Naive thymus-derived CD8-positive, alpha-beta T cell (primary cell): ENCODE results near the gene KIAA1191. TPM values are rescaled to one million over a fixed set of nuclear protein-coding genes. Genes with fewer than 3 reads are reported as not detected.
"Not testable (repeated sequence)": the region's sequence is repeated elsewhere in the genome, so short reads cannot be mapped to it uniquely, and the experiment has no call there.

Experiments
- ATAC-seq, 2 donors: fragments of 150-1000 bp; cut with Tn5 transposase in 1 of 2; sonication (Bioruptor Pico), chemical (Tn5 transposase) in 1 of 2; 1 replicate in 1 of 2; 2 replicates in 1 of 2; pipeline ENCODE4 v1.10.0; 2021; ENCODE audit warnings: mild to moderate bottlenecking in 2 of 2, moderate library complexity in 2 of 2
- POLR2A ChIA-PET: fragments of 350-600 bp; sonication (Branson Sonifier 250); formaldehyde crosslinking; loops from one replicate; lab custom pipeline; 2021; ENCODE audit warnings: antibody characterized with exemption; lab: Charles Lee
- DNase-seq, 10 donors: peaks; one replicate each; pipeline versions ENCODE4 v3.0.0 to v3.0.0-alpha.2; 2020 to 2022
- H3K27ac Mint-ChIP-seq, 10 donors: one replicate each; pipeline ENCODE4 v1.8.0; 2020 to 2022; ENCODE audit warnings: mild to moderate bottlenecking in 10 of 10, mixed read lengths in 10 of 10, moderate library complexity in 4 of 10, inconsistent platforms in 1 of 10
- H3K27me3 Mint-ChIP-seq, 5 donors: one replicate each; pipeline ENCODE4 v1.8.0; 2021 to 2022; ENCODE audit warnings: mixed read lengths in 5 of 5
- H3K36me3 Mint-ChIP-seq, 3 donors: one replicate each; pipeline ENCODE4 v1.8.0; 2020 to 2022; ENCODE audit warnings: mixed read lengths in 3 of 3, mild to moderate bottlenecking in 2 of 3, inconsistent platforms in 1 of 3
- H3K4me1 Mint-ChIP-seq, 4 donors: one replicate each; pipeline ENCODE4 v1.8.0; 2021 to 2022; ENCODE audit warnings: mixed read lengths in 4 of 4
- H3K4me3 Mint-ChIP-seq, 10 donors: one replicate each; pipeline ENCODE4 v1.8.0; 2020 to 2022; ENCODE audit warnings: mild to moderate bottlenecking in 10 of 10, mixed read lengths in 10 of 10, moderate library complexity in 6 of 10, inconsistent platforms in 1 of 10
- H3K9me3 Mint-ChIP-seq, 9 donors: one replicate each; pipeline ENCODE4 v1.8.0; 2020 to 2022; ENCODE audit warnings: mixed read lengths in 9 of 9, mild to moderate bottlenecking in 3 of 9, inconsistent platforms in 1 of 9, moderate library complexity in 1 of 9
- microRNA-seq: library from miRNA; unstranded; fragments of <30 nt; microRNA quantifications from one replicate; pipeline ENCODE4 v1.2.0, GENCODE V29; 2022; ENCODE audit warnings: borderline microRNAs expressed
- polyA plus RNA-seq, 3 donors: library from polyadenylated mRNA; unstranded; fragments of 300-500 nt; fragmentation: Illumina TruSeq; gene quantifications; one replicate each; pipeline ENCODE4 v1.2.3, GENCODE V29; 2021
- total RNA-seq, 8 experiments: library from RNA in 2 of 8; stranded (reverse) in 2 of 8; gene quantifications; one replicate each; pipeline ENCODE4 v1.2.3 and lab custom pipeline; 2021 to 2026

KIAA1191 gene
- total and polyA plus RNA-seq, 5 experiments from 2014 or later = 42.3 to 78.8 (median 50.7) TPM

GRCh38 chr5:176320577-176320976 lies 41.0 kb downstream of the KIAA1191 start:
- no peak for DNase-seq
- no peak overlapping the region for H3K27ac Mint-ChIP-seq
- ATAC-seq = no peak
- no peaks in the 10 kb centered on the region for H3K27me3 Mint-ChIP-seq
- POLR2A ChIA-PET = no interaction called here
- H3K4me1 Mint-ChIP-seq = no peaks in the 10 kb centered on the region
- peaks cover 0 to 54% (median 20%) of the 10 kb centered on the region in 3 donors for H3K36me3 Mint-ChIP-seq
- H3K4me3 Mint-ChIP-seq = no peak overlapping the region
- H3K9me3 Mint-ChIP-seq = no peaks in the 10 kb centered on the region

- POLR2A ChIA-PET = no interaction called here
These were observed 41.6 kb downstream of the KIAA1191 start for GRCh38 chr5:176319827-176320554.

GRCh38 chr5:176317534-176318374 lies 43.8 kb downstream of the KIAA1191 start:
- Mint-ChIP-seq H3K4me1 (no peaks in the 10 kb centered on the region), H3K4me3 (no peak overlapping the region), H3K27me3 (no peaks in the 10 kb centered on the region), H3K27ac (peak overlapping the region in 2 of 10 donors; percentile 8 to 32), H3K36me3 (peaks cover 4 to 62% (median 17%) of the 10 kb centered on the region in 3 donors), H3K9me3 (no peaks in the 10 kb centered on the region)
- ATAC-seq (no peak), DNase-seq (no peak)
- POLR2A ChIA-PET = no interaction called here

More at GRCh38 chr5:176319827-176320554, 41.6 kb downstream of the KIAA1191 start:
- ATAC-seq (no peak), DNase-seq (no peak)
- H3K4me1 Mint-ChIP-seq = no peaks in the 10 kb centered on the region
- peak overlapping the region in 3 of 10 donors; percentile 13 to 43 (median 39) for H3K27ac Mint-ChIP-seq
- no peaks in the 10 kb centered on the region for H3K27me3 Mint-ChIP-seq
- peaks cover 4 to 58% (median 22%) of the 10 kb centered on the region in 3 donors for H3K36me3 Mint-ChIP-seq
- no peaks in the 10 kb centered on the region for H3K9me3 Mint-ChIP-seq
- H3K4me3 Mint-ChIP-seq = no peak overlapping the region

GRCh38 chr5:176305356-176305755 lies 56.2 kb downstream of the KIAA1191 start:
- H3K4me1 Mint-ChIP-seq, DNase-seq, POLR2A ChIA-PET, H3K9me3 Mint-ChIP-seq, H3K4me3 Mint-ChIP-seq, H3K27me3 Mint-ChIP-seq, ATAC-seq, H3K27ac Mint-ChIP-seq: not testable (repeated sequence)
- H3K36me3 Mint-ChIP-seq = peaks cover 22 to 44% (median 31%) of the 10 kb centered on the region in 3 donors

Small RNA genes lying within 50 kb of the gene (microRNA-seq; reads per million reads assigned to microRNA genes)
- 11.3 reads per million, percentile 29 among the genes with 10 or more reads in this experiment for gene MIR1271

Other genes with a start within 250 kb of the KIAA1191 start
- 10 to 100 TPM; 20.8 to 23.0 TPM for gene SIMC1, start 123.3 kb downstream of the KIAA1191 start, total RNA-seq
- 10 to 100 TPM in 1 of 3 donors, 1 to 10 TPM in 2; 2.4 to 11.1 (median 6.1) TPM for gene SIMC1, start 123.3 kb downstream of the KIAA1191 start, polyA plus RNA-seq
- 10 to 100 TPM; 12.7 to 15.0 TPM for gene ARL10, start 3.7 kb upstream of the KIAA1191 start, total RNA-seq
- 1 to 10 TPM; 1.2 to 1.7 (median 1.3) TPM for gene ARL10, start 3.7 kb upstream of the KIAA1191 start, polyA plus RNA-seq
- gene NOP16, start 26.8 kb upstream of the KIAA1191 start, total RNA-seq = 10 to 100 TPM; 21.0 to 21.8 TPM
- gene NOP16, start 26.8 kb upstream of the KIAA1191 start, polyA plus RNA-seq = 10 to 100 TPM; 19.1 to 40.5 (median 22.8) TPM
- 10 to 100 TPM; 75.3 to 79.3 TPM for gene HIGD2A, start 27.0 kb upstream of the KIAA1191 start, total RNA-seq
- 100 to 1,000 TPM; 209 to 280 (median 250) TPM for gene HIGD2A, start 27.0 kb upstream of the KIAA1191 start, polyA plus RNA-seq
- 10 to 100 TPM; 34.4 to 36.1 TPM for gene CLTB, start 54.8 kb upstream of the KIAA1191 start, total RNA-seq
- gene CLTB, start 54.8 kb upstream of the KIAA1191 start, polyA plus RNA-seq = 10 to 100 TPM; 69.2 to 82.7 (median 73.5) TPM
- gene FAF2, start 86.6 kb upstream of the KIAA1191 start, total RNA-seq = 10 to 100 TPM; 34.7 to 37.8 TPM
- gene FAF2, start 86.6 kb upstream of the KIAA1191 start, polyA plus RNA-seq = 10 to 100 TPM in 2 of 3 donors, 1 to 10 TPM in 1; 9.5 to 12.0 (median 11.4) TPM
- 100 to 1,000 TPM; 271 to 281 TPM for gene RNF44, start 175.6 kb upstream of the KIAA1191 start, total RNA-seq
- gene RNF44, start 175.6 kb upstream of the KIAA1191 start, polyA plus RNA-seq = 1 to 10 TPM; 1.2 to 4.1 (median 3.2) TPM
- gene CDHR2, start 187.6 kb upstream of the KIAA1191 start, total RNA-seq = 1 to 10 TPM; 3.6 to 4.8 TPM
- under 1 TPM in 1 of 3 donors, not detected in 2; 0.26 TPM for gene CDHR2, start 187.6 kb upstream of the KIAA1191 start, polyA plus RNA-seq
- under 1 TPM in 1 of 2 experiments, not detected in 1; 0.11 TPM for gene GPRIN1, start 248.4 kb upstream of the KIAA1191 start, total RNA-seq
- gene GPRIN1, start 248.4 kb upstream of the KIAA1191 start, polyA plus RNA-seq = under 1 TPM in 2 of 3 donors, not detected in 1; 0.06 to 0.27 TPM